ENCODE data around the gene ADSS1.

ADSS1 gene

DNA sequence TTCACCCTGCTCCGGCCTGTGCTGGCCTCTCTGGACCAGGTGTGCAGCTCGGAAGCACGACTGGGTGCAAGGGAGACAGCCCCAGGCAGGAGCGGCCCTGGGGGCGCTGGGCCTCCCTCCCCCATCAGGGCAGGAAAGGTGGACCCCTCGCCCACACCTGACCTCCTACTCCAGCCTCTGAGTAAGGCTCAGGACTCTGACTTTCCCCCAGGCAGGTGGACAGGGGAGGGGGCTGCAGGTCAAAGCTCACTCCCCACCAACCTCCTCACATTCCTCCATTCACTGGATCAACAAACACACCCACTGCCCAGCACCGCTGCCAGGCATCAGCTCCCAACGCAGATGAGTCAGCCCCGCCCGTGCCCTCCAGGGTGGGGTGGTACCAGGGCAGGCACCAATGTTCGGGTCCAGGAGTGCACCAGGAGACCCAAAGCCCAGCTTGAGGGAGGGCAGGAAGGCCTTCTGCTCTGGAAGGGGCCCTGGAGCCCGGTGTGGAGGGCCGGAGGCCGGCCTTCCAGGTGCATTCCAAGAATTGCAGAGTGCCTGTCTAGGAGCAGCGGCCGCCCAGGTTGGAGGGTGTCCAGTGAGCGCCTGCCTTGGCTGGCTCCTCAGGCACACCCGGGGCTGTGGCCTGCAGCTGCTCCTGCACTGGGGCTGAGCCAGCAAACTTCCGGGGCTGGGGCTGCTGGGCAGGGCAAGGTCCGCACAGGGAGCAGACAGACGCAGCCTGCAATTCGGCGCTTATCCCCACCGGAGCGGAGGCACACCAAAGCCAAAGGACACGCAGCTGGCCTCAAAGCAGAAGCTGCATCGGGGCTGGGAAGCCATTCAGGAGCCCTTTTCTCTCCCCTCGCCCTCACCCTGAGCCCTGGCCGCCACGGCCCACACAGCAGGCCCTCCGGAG lies 36.2 kb upstream of the ADSS1 start:
- DNase-seq = no peak

DNA sequence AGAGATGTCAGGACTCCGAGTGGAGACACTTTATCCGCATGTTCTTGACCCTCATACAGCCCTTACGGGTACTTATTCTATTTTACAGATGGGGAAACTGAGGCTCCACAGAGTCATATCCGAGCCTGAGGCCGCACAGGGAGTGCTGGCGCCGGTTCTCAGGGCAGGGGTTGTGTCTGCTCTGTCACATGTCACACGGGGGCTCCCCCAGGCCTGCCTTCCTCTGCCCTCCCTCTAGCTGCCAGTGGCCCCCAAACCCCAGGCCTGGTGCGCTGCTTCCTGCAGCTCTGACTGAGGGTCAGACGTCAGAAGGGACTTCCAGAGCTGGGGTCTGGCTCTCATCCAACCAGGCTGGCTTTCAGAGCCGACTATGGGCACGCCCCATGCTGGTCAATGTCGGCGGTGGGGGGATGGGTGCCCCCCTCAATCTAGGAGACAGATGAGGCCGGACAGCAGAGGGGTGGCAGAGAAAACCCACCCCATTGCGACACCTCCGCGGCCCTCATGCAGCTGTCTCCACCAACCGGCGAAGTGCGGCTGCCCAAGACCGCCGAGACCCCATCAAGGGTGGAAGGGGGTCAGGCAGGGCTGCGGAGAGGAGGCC lies 35.4 kb upstream of the ADSS1 start:
- DNase-seq = no peak

DNA sequence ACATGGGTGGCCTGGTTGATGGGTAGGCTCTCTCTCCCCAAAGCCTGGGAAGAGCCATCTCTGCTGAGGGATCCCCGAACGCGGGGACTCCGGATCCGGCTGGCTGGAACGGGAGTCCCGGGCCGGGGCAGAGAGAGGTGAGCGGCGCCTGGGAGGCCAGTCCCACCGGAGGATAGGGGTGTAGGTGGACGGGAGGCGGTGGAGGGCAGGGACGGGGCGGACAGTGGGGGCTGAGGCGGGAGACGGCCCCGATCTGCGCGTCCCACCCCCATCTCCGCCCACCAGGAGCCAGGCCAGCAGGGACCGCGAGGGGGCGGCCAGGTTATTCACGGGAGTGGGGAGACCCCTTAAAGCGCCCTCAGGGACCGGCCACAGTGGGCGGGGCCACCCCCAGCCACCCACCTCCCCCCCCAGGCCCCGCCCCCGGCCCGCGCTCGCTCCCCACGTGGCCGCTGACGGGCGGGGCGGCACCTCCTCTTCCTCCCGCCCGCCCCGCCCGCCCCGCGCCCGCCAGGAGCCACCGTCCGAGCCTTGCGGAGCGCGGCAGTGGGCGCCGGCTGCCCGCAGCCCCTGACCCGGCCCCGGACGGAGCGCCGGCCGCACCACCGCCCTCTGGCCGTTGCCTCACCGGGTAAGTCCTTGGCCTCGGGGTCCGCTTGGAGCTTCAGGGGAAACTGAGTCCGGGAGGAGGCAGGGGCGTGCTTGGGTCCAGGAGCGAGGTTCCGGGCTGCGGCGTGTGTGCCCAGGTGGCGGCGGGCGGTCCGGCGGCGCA lies 34.7 kb upstream of the ADSS1 start, which contains the start of gene INF2:
Gene INF2, plus strand, starts transcription at position 510 of the 772 bp plus-strand sequence. CDS start 11,748 bp downstream, outside the sequence.
- no peak for DNase-seq

DNA sequence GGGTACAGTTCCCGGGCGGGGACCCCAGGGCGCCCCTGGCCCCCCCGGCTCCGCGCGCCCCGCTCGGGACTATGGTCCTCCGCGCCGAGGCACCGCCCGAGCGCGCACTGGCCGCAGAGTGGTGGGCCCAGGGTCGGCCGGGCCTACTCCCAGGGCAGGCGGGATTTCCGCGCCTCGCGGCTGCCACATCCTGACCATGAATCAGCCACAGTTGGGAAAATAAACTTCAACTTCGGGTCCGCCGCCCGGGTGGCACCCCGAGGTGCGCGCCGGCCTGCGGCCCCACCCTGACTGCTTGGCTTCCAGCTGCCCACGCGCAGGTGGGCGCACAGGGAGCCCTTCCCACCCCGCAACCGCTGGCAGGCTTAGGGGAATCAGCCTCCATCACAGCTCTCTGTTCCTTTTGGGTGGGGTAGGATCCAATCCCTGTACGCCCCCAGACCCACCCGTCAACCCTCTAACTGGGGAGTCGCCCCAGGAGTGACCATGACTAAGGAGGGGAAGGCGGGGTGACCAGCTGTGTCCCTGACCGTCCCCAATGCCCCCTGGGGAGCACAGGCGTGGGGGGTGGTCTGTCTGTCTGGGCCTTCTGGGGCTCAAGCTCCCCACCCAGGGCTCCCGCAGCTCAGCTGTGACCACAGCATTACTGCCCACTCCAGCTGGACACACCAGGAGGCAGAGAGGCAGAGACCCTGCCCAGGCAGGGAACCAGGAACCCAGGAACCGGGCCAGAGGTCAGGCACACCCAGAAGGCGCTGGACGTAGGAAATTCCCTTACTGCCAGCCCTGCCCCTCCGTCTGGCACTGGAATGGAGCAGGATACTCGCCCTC lies 33.9 kb upstream of the ADSS1 start:
- DNase-seq = no peak

DNA sequence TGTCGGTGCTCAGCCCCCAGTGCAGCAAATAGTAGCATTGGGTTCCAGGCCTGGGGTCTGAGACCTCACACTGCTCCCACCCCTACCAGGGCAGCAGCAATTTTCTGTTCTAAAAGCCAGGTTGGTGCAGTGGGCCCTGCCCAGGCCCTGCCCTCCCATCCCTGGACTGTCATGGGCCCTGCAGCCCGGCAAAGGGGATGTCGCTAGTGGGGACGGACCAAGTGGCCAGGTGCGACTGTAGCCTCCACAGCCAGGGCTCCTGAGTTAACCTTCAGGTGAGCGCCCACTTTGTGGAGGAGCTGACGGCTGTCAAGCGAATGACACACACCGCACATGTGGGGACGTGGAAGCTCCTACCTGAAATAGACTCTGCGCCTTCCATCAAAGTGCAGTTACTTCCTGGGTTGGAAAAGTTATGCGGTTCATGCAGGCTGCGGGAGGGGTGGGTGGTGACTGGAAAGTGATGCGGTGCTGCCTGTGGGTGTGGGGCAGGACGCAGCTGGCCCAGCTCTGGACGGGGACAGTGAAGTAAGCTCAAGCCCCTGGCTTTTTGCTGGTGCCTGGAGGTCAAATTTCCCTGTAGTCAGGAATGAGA lies 33.1 kb upstream of the ADSS1 start:
- DNase-seq = no peak

DNA sequence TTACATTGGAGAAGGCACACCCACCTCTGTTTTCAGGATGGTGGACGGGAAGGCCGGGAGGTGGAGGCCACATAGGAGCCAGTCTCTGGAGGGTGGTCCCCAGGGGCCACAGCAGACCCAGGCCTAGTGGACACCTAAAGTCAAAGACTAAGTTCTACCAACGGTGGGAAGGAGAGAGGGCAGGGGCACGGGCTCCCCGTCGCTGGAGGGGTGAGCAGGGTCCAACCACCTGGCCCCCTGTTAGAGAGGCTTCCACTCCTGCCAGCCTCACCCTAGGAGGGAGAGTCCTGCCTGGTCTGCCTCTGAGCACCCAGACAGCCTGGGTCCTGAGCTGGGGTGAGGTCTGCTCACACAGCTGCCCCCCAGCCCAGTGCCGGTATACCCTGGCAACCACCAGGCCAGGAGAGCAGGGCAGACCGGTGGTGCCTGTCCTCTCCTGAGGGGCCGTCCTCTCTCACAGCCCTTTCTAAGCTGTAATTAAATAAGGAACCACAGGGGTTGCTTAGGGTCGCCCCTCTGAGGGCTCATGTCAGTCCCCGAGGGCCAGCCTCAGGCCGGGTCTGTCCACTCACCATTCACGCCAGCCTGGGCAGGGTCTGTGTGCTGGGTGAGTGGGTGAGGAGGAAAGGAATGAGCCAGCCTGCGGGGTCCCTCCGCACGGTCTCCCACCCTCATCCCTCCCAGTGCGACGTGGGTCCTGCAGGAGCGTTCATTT lies 32.3 kb upstream of the ADSS1 start:
- DNase-seq = no peak

DNA sequence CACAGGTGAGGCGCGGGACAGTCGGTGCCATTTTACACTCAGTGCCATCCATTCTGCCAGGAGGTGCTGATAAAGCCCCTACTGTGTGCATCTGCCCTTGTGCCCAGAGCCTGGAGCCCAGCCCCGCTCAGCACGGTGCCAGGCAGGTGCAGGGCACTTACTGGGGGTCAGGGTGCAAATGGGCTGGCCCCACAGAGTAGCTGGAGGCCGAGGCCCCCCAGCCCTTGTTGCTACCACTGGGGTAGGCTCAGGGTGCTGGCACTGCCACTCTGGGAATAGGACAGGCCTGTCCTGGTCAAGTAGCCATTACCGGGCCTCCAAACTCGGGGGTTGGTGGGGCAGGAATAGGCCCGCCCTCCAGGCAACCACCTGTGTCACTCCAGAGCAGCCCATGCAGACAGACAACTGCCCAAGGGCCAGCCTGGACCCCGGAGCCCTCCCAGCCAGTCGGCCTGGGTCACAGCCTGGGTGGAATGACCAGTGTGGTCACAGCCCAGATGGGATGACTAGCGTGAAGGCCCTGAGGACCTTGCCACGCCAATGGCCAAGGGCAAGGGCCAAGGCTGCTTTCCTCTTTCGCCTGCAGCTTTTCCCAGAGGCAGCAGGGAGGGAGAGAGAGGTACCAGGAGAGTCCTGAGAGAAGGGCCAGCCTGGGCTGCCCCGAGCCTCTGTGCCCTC lies 31.6 kb upstream of the ADSS1 start:
- no peak for DNase-seq

DNA sequence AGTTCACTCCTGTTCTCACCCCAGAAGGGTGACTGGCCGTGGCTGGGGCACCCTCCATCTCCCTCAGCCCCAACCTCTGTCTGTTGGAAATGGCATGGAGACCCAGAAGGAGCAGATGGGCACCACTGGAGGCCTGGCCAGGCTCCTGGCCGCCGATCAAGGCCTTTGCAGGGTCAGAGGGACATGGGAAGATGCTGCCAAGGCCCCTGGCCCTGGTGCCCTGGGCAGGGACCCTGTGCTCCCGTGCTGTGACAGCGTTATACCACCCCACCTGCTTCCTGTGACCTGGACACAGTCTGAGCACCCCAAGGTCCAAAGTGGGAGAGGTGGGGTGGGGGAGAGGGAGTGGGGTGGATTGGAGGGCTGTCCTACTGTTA lies 31.1 kb upstream of the ADSS1 start:
- DNase-seq = no peak

DNA sequence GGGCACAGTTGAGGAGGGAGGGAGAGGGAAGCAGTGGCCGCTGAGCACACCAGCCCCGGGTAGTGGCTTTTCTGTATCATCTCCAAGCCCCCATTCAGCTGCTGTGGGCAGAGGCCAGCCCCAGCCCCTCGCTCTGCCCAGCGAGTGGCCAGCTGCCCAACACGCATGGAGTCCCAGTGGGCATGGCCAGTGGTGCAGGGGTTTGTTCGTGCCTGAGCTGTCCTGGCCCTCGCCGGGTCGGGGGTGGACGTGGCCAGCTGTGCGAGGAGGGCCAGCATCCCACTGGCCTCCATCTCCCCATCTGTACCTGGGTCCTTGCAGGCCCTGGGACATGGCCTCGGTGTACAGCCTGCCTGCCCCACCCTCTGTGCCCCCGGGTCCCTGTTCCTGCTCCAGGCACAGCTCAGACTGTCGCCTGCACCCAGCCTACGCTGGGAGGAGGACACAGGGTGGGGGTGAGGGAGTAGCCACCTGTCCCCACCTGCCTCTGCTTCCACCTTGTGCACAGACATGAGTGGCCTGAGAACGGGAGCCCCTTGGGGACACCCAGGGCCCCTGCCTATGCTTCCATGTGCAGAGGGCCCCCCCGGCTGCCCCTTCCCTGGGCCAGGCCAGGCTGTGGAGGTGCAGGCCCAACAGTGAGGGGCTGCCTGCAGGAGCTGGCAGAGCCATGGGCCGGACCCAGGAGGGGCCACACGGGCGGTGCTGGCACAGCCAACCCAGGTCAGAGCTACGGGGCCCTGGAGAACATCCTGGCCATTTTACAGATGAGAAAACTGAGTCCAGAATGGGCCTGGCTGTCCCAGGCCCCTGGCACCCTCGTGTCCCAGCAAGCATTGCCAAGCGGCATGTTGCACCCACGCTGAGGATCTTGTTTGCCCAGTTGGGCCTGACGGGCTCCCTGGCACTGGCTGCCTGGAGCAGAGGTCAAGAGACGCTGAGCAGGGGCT lies 30.3 kb upstream of the ADSS1 start:
- no peak for DNase-seq

DNA sequence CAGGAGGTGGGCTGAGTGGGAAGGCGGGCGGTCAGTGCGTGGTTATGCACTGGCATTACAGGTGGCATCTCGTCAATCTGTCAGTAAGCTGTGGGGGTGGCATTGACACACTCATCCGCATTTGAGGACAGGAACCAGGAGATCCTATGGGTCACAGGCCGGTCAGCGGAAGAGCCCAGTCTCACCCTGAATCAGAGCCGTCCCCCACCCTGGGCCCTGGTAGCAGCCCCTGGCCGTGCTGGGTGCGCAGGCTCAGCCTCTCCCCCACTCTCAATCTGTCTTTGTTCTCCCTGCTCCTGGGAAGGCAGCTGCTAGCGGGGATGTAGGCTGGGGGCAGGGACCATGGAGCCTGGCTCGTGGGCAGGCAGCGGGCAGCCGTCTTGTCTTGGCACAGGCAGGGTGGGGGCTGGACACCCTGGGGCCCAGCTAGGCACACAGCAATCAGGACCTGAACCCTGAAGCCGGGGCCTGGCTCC lies 29.5 kb upstream of the ADSS1 start:
- no peak for DNase-seq

DNA sequence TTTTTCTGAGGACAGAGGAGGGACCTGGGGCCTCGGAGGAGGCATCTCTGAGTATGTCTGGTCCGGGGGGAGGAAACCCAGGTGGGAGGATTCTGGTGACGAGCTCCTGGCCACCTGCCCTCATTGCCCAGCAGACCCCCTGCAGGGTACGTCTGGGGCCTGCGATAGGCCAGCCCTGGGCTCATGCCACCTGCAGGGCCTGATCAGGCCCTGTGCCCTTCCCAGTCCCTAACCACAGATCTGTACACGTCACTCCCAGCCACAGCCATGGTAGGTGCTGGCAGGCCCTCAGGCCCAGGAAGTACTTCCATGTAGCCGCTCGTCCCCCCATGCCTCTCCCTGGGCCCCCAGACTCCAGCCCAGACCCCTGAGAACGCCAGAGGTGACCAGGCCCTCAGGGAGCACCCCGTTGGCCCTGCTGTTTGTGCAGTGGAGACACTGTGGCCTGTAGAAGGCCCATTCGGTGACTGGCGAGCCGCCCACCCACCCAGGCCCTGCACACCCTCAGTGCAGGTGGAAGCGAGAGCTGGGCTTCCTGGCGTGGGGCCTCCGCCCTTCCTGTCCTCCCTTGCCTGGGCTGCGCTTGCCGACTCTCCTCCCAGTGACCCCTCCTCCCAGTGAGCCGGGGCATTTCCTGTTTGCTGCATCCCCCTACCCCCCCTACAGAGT lies 28.9 kb upstream of the ADSS1 start:
- DNase-seq = no peak

DNA sequence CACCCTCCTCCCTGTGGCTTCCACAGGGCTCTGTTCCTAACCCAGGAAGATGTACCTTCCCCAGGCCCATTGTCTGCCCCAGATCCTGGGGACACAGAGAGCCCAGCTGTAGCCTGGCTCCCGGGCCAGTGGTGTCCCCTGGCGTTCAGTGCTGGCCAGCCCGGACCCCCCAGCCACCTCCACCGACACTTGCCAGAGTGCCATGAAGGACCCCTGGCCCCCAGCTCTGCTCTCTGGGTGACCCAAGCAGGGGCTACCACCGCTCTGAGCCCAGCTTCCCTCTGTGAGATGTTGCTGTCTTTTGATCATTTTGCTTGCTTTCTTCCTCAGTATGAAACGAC lies 28.4 kb upstream of the ADSS1 start:
- DNase-seq = no peak

DNA sequence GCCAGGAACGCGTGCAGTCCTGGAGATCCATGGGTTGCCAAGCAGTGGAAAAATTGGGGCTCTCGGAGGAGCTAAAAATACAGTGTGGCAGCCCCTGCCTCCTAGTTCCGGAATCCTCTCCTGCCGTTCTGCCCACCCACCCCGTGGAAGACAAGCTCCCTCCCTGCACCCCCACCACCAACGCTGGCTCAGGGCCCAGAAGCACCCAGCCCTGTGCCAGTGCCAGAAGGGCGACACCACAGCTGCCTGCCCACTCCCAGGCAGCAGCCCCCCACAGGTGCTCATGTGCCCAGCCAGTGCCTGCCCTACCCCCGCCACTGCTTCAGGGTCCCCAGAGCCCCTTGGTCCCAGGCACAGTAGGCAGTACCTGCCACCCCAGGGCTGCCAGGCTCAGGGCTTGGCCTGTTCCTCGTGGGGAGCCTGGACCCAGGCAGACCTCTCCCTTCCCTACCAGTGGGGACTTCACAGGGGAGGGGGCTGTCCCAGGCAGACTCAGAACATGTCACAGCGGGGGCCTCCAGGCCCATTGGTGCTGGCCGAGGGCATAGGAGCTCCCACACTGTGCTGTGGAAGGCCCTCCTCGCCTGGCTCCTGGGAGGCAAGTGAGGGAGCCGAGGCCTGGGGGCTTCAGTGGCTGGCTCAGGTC lies 27.2 kb upstream of the ADSS1 start:
- DNase-seq = no peak

DNA sequence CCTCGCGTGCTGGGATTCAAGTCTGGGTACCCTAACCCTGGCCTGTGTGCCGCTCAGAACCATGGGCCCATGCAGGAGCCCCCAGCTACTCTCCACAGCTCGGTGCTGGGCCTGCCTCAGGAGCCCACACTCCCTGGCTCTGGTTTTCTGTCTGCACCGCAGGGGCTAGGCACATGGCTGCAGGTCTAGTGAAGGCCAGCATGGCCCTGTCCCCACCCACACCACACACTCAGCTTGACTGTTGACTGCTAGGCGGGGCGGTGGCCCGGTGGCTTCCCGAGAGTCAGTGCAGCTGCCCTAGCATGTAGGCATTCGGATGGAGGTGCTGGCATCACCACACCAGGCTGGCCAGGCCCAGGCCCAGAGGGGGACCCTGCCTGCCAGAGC lies 26.7 kb upstream of the ADSS1 start:
- no peak for DNase-seq

DNA sequence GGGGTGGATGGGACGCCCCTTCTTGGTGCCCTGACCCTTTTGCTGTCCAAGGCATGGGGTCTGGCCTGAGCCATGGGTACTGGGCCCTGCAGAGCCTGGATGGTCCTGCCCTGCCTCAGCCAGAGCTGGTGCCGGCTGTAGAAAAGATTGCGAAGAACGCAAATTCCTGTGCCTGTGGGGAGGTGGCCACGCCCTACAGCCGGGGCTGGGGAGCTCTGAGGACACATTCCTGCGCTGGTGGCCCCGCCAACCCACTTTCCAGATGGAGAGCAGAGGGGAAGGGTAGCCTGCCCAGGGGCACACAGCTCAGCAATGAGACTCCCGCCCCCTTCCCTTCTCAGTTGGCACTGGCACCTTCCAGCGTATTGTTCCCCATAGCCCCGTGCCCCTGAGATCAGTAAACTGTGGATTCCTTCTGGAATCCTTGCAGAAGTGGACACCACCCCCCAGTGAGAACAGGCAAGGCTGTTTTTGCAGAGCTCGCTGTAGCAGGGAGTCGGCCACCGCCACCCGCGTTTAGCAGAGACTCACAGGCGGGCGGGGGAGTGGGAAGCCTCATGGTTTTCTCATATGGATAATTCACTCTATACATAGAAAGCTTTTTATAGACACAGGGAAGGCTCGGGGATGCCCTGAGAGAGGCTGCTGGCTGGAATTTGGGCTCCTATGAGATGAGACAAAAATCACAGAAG lies 26.0 kb upstream of the ADSS1 start:
- no peak for DNase-seq

DNA sequence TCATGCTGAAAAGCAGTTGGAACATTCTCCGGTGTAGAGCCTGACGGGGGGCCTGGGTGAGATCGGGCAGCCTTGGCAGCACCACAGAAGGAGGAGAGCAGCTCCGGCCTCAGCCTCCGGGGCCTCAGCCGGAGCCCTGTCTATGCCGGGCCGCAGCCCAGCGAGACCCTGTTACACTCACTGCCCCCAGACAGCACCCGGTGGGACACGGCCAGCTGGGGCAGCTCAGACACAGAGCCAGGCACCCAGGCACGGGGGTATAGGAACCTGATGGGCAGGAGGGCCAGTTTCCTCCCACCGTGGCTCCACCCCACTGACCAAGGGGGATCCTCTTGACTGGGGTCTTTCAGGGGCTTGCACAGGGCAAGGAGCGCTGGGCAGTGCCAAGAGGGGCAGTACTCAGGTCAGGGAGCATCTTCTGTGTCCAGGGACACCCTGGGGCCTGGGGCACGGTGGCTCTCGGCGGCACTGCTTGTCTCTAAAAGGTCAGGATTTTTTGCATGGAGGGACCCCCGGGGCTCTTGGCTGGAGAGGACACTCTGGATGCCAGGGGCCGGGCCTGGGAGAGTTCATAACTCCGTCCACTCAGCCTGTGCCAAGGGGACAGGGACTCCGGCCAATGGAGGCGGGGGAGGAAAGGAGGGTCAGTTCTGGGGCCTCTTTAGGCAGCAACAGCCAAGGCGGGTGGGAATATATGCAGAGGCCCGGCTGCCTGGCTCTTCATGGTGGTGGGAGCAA lies 25.2 kb upstream of the ADSS1 start:
- no peak for DNase-seq

DNA sequence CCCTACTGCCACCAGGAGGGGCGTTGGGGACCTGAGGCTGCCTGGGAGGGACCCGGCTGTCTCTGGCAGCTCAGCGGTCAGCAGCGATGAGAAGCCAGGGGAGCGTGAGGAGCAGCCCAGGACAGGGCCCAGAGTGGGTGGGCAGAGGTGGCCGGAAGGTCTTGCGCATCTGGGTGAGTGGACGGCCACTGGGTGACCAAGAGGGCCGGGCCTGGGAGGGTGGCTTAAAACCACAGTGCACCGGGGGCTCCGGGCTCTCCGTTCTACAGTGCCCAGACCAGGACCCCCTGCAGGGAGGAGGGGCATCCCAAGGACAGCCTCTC lies 24.6 kb upstream of the ADSS1 start:
- DNase-seq = no peak

DNA sequence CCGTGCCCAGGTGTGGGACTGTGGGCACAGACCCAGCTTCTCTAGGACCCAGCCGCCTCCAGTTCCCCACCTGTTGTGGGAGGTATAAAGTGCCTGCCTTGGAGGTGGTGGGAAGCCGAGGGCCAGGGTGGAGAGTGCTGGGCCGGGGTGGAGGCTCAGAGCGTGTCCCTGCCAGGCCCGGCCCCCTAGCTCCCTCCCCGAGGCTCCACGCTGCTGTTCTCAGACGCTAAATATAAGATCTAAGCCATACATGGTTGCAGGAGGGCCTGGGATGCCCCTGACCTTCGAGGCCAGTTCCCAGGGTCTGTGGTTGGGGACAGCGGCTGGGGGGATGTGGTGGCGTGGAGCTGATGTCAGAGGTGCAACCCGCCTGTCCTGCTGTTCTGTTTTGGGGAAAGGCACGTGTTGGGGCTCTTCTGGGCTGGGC lies 23.8 kb upstream of the ADSS1 start:
- no peak for DNase-seq
